Mesodermal cell (in vitro differentiated cells): ENCODE measurements around the gene SAV1.

ENCODE experiments used
- H3K27ac ChIP-seq: 2 replicates; pipeline ENCODE4 v1.7.0; 2013; ENCODE audit warnings: mild to moderate bottlenecking, low read depth, low read length, moderate library complexity; ENCODE audit not compliant: severe bottlenecking
- H3K36me3 ChIP-seq: 2 replicates; pipeline ENCODE4 v1.7.1; 2013; ENCODE audit warnings: mild to moderate bottlenecking, low read length, moderate library complexity; ENCODE audit not compliant: control insufficient read depth, insufficient read depth
- H3K4me1 ChIP-seq: one replicate; pipeline ENCODE4 v1.7.1; 2013; ENCODE audit warnings: mild to moderate bottlenecking, low read length; ENCODE audit not compliant: insufficient read depth, control insufficient read depth, poor library complexity, severe bottlenecking
- H3K4me3 ChIP-seq: 2 replicates; pipeline ENCODE4 v1.7.0; 2013; ENCODE audit warnings: low read length, control low read depth, mild to moderate bottlenecking; ENCODE audit not compliant: insufficient read depth, poor library complexity, severe bottlenecking; ENCODE audit errors: extremely low read depth
- H3K9me3 ChIP-seq: 2 replicates; pipeline ENCODE4 v1.7.1; 2013; ENCODE audit warnings: mild to moderate bottlenecking, low read length, moderate library complexity; ENCODE audit not compliant: control insufficient read depth
- WGBS, 2 experiments: methylation state at CpG; one replicate each; pipeline ENCODE4 v1.1.5; 2013; ENCODE audit warnings: missing lambda C conversion rate in 2 of 2; ENCODE audit not compliant: insufficient coverage in 2 of 2; 5-methylcytosine and 5-hydroxymethylcytosine counted together

The SAV1 gene

DNA sequence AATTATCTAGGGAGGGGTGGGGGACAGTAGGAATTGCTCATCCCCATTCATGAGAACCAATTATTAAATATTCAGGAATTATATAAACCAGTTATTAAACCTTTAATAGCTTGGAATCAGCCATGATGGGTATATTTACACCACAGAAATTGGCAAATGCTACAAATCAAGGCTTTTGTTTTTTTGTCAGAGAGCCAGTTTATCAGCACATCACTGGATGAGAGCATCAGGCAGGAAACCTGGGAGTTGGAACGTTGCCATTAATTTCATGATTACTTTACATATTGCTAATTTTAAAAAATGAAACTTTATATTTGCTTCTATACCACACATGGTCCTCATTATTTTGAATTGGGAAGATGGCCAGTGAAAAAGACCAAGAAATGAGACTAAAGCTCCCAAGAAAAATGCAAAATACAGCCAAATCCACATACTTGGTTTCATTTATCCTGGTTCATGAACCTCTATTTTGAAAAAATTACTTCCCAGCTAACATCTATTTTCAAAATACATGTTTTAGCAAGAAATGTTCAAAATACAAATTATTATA lies 59.7 kb downstream of the SAV1 start:
- H3K4me3 ChIP-seq, result no peak overlapping the region
- no peaks in the 10 kb centered on the region for H3K36me3 ChIP-seq
- no peaks in the 10 kb centered on the region for H3K9me3 ChIP-seq
- no peaks in the 10 kb centered on the region for H3K4me1 ChIP-seq
- H3K27ac ChIP-seq, result no peak overlapping the region
- no CpG with 5 or more reads among the region's 1 CpG for WGBS, 2 experiments

DNA sequence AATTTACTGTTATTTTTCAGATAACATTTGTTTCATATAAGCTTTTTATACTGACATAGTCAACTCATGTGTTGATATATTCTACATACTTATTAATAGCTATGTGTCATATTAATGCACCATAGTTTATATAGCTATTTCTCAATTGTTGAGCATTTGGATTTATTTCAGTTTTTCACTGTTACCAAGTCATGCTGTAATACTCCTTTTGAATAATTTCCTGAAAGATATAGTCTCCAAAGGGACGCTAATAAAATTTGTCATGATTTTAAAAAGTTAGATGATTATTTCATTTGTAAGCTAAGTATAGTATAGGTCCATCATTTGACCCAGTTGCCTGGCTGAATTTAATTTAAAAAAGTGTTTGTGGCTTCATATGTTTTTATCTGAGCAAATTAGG lies 60.3 kb downstream of the SAV1 start:
- no peaks in the 10 kb centered on the region for H3K4me1 ChIP-seq
- no peaks in the 10 kb centered on the region for H3K9me3 ChIP-seq
- no peaks in the 10 kb centered on the region for H3K36me3 ChIP-seq
- WGBS, 2 experiments, result 100% methylated on average over 1 of the region's 1 CpG
- H3K4me3 ChIP-seq, result no peak overlapping the region
- no peak overlapping the region for H3K27ac ChIP-seq

DNA sequence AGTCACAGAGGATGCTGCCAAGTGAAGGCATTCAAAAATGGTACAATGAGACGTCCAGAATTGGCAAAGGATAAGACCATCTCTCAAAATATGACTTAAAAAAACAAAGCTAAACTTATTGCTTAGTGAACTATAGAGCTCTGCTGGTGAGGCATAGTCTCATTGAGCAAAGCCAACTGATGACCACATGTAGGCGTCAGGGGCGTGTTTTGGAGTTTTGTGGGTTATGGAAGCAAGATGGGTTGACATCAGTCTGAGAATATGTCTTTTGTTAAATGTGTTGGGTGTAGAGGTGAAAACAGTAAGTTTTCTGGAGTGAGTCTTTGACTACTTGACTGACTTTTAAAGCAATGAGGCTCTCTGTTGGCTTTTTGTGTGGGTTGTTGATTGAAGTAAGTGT lies 60.9 kb downstream of the SAV1 start:
- H3K4me1 ChIP-seq, result no peaks in the 10 kb centered on the region
- H3K27ac ChIP-seq, result no peak overlapping the region
- WGBS, 2 experiments, result 94 to 100% methylated on average over 1 to 3 of the region's 3 CpGs
- H3K9me3 ChIP-seq, result no peaks in the 10 kb centered on the region
- H3K4me3 ChIP-seq, result no peak overlapping the region
- H3K36me3 ChIP-seq, result no peaks in the 10 kb centered on the region

DNA sequence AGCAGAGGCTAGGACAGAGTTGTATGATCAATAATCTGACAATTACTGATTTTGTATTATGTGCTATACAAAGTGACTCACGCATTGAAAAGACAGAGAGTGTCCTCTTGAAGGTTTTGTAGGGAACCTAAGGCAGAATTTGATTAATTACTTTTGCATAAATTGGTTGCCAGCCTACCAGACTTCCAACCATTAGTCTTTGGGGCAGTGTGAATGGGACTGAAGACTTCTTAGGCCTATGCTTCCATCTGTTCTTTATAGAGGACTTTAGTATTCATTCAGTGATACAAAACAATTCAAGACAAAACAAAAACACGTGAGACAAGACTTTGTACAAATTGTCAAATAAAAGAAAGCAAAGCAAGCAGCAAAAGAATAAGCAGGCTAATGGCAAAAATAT lies 61.6 kb downstream of the SAV1 start:
- Histone ChIP-seq H3K4me1 (no peaks in the 10 kb centered on the region), H3K27ac (no peak overlapping the region), H3K9me3 (no peaks in the 10 kb centered on the region), H3K36me3 (no peaks in the 10 kb centered on the region), H3K4me3 (no peak overlapping the region)
- WGBS, 2 experiments, result 80 to 83% methylated on average over 1 of the region's 2 CpGs

DNA sequence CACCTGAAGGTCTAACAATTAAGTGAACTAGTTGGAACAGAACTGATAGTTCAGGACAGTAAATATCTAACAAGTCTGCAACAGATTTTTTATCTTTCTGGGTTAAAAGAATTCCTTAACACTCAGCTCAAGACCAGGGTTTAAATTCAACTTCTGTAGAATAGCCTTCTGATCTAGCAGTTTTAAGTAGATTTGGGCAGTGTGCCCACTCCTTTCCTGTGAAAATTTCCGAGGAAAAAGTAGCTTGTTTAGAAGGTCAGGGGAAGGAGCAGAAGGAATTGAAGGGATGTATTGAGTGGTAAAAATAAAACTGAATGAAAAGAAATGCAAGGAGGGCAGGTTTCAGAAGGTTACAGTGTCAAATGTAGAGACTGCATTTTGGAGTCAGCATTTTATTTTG lies 62.3 kb downstream of the SAV1 start:
- Histone ChIP-seq H3K4me1 (peaks cover under 1% of the 10 kb centered on the region), H3K27ac (no peak overlapping the region), H3K9me3 (no peaks in the 10 kb centered on the region), H3K36me3 (no peaks in the 10 kb centered on the region), H3K4me3 (no peak overlapping the region)
- WGBS, 2 experiments, result 0% methylated on average over 1 of the region's 1 CpG

DNA sequence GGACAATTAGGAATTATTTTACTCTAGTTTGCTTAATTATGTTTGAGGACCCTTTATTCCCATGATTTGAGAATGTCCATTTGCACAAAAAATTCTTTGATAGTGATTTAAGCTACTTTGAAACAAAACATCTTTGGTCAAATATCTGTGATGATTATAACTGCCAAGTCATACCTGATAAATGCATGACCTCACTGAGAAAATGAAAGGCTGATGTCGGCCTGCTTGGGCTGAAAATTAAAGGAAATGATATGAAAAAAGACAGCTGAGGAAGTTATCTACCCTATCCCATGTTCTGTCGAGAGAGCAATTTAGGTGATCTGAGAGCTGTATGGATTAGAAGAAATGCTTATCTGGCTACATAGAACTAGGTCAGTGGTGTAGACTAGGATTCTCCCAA lies 64.5 kb downstream of the SAV1 start:
- 50% methylated on average over 1 of the region's 2 CpGs; no CpG with 5 or more reads in 1 of the 2 experiments for WGBS, 2 experiments
- Histone ChIP-seq H3K4me1 (peaks cover 4% of the 10 kb centered on the region), H3K27ac (no peak overlapping the region), H3K9me3 (no peaks in the 10 kb centered on the region), H3K4me3 (no peak overlapping the region), H3K36me3 (no peaks in the 10 kb centered on the region)

DNA sequence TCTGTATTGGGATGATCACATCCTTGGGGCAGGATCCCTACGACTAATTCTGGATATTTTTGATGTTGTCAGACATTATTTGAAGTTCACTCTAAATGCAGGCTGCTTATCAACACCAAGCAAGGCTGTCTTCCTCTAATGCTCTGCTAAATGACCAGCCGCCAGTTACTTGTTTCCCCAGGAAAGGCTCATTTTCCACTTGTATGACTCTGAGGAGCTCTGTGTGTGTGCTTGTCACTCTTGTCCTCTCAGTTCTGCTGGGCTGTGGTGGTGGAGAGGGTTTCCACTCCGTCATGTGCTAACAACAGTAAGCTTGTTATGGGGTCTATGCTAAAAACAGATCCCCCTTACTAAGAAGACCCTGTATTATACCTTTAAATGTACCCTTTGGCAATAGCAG lies 66.1 kb downstream of the SAV1 start:
- H3K36me3 ChIP-seq, result no peaks in the 10 kb centered on the region

DNA sequence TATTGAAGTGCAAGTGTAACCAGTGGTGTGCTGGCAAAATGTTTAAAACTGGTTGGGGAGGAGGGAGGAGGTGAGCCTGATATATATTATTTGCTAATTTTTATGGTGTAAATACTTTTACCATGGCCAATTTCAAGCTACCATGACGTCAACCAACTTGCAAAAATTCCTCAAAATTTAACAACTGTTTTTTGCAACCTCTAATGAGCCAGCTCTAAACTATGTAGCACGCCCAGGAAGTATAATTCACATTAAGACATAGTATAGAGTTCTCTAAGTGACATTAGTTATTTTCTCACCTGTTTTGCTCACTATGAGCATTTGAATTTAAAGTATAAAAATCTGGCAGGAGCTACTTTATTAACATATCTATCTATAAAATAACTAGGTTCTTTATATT lies 66.7 kb downstream of the SAV1 start:
- no CpG with 5 or more reads among the region's 2 CpGs for WGBS, 2 experiments
- no peak overlapping the region for H3K27ac ChIP-seq
- no peak overlapping the region for H3K4me3 ChIP-seq

More for the DNA sequence above, 66.1 kb downstream of the SAV1 start:
- Histone ChIP-seq H3K4me3 (no peak overlapping the region), H3K9me3 (no peaks in the 10 kb centered on the region), H3K27ac (no peak overlapping the region), H3K4me1 (peaks cover 4% of the 10 kb centered on the region)
- 63% methylated on average over 2 of the region's 3 CpGs; no CpG with 5 or more reads in 1 of the 2 experiments for WGBS, 2 experiments

DNA sequence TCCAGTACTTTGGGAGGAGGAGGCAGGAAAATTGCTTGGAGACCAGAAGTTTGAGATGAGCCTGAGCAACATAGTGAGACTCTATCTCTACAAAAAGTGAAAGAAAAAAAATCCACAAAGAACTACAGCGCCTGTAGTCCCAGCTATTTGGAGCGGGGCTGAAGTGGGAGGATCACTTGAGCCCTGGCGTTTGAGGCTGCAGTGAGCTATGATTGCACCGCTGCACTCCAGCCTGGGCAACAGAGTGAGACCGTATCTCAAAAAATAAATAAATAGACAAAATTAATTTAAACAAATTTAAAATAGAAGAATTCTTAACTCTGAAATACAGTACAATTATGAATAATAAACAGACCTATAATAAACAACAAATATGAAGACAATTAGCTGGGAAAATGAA lies 67.3 kb downstream of the SAV1 start:
- peak overlapping the region; percentile 19 for H3K27ac ChIP-seq

More for the DNA sequence above, 66.7 kb downstream of the SAV1 start:
- no peaks in the 10 kb centered on the region for H3K36me3 ChIP-seq
- no peaks in the 10 kb centered on the region for H3K9me3 ChIP-seq
- H3K4me1 ChIP-seq, result peaks cover 4% of the 10 kb centered on the region

DNA sequence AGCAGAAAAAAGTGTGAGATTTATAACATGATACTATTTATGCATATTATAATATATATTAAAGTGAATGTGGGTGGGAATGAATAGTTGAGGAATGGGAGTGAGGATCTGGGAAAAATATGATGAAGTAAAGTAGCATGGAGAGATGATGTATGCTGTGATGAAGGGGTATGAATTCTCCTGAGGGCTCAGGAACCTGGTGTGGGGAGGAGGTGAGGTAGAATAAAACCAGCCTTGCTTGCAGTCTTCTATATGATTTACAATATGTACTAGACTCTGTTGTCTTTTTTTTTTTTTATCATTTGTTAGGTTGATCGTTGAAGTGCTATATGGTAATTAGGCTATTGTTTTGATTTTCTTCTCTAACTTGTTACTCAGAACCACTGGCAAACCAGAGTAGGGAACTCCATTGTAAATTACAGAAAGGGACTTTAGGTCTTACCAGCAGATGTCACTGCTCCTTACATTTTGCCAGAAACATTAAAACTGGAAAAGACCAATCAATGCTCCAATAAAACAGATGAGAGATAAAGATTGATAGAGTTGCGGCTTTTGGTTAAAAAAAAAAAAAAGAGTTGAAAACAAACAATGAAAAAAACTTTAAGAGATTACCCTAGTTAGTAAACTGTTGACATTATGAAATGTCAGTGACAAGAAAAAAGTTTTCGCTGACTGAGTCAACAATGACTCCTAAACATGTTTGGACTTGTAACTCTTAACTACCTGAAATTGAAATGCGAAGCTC lies 68.2 kb downstream of the SAV1 start:
- Histone ChIP-seq H3K9me3 (no peaks in the 10 kb centered on the region), H3K36me3 (no peaks in the 10 kb centered on the region), H3K4me3 (no peak overlapping the region), H3K27ac (no peak overlapping the region), H3K4me1 (peaks cover 4% of the 10 kb centered on the region)
- no CpG with 5 or more reads among the region's 4 CpGs for WGBS, 2 experiments

More for the DNA sequence above, 67.3 kb downstream of the SAV1 start:
- no peaks in the 10 kb centered on the region for H3K9me3 ChIP-seq
- H3K4me1 ChIP-seq, result peaks cover 4% of the 10 kb centered on the region
- H3K36me3 ChIP-seq, result no peaks in the 10 kb centered on the region
- no peak overlapping the region for H3K4me3 ChIP-seq
- WGBS, 2 experiments, result 40% methylated on average over 2 to 3 of the region's 5 CpGs

DNA sequence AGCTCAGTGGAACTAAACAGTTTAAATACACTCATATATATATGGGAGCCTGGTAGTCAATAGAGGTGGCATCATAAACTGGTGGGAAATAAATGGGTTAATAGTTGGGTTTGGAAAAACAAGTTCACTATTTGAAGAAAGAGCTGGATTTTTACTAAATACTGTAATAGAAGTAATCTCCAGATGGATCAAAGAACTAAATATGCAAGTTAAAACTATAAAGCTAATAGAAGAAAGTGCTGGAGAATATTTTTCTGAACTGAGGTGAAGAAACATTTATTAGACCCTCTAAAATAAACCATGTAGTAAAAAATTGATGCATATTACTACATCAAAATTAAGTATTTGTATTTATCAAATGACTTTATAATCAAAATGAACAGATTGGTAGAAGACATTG lies 69.3 kb downstream of the SAV1 start:
- H3K4me3 ChIP-seq, result no peak overlapping the region
- H3K36me3 ChIP-seq, result no peaks in the 10 kb centered on the region
- H3K9me3 ChIP-seq, result no peaks in the 10 kb centered on the region
- peaks cover 4% of the 10 kb centered on the region for H3K4me1 ChIP-seq
- H3K27ac ChIP-seq, result no peak overlapping the region
